ENCODE measurements around the gene S100A2.

S100A2 gene

DNA sequence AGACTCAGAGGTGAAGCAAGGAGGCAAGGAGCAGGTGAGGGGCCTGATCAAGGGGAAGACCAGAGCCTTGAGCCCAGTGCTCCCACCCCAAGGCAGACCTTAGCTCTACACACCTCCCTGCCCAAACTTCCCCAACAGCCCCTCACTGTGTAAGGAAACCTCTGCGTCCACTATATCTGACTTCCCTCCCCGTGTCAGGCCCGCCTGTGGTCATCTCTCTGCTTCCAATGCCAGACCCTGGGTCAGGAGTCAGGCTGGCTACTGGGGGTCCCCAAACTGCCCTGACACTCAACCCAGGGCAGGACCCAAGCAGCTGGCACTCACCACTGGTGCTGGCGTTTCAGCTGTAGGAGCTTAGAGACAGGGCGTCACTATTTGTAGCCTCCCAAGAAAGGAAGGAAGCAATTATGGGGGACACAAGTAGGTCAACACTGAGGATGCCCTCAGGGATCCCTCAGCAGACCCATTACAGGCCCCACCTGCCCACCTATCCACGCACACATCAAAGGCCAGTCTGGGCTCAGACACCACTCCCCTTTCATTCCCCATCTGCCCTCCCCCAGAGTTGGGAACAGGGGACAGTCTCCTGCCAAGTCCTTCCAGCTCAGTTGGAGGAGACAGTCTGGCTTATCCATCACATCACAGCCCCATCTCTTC is 15.8 kb downstream of the S100A2 start:
- intact Hi-C loops (cut with DNase I): no loop called here
- no peak for DNase-seq

DNA sequence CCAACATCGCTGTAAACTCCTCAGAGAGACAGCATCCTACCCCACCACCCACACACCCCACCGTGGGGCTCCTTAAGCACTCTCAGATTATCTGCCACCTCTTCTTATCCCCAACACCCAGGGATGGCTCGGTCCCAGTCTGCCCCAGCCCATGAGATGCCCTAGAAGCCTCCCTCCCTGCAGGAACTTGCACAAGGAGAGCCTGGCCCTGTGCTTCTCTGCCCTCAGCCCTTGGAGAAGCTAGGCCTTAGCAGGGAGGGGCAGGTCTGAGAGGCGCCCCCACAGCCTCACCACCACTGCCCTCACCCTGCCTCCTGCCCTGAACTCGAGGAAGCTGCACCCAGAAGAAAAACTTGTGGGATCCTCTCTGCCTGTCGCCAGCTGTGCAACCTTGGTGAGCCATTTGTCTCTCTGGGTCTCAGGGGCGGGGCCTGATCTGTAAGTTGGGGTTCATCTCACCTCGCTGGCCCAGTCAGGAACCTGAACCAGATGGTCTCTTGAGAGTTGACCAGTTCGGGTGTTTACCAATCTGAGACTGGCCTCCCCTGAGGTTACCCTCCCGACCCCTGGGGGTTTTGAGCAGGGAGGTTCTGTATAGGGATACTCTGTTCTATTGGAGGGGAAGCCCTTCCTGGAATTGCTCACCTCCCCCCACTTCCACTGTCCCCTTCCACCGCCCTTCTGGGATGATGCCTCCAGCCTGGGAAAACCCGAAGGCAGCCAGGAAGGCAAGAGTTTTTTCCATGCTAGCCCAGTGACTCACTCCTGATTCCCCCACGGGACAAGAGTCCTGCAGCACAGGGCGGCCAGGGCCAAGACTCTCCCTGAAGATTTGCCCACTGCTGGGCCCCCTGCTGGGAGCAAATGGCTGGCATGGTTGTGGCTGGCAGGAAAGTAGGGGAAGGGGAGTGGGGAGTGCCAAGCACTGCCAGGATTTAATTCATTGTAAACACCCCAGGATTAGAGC is 16.6 kb downstream of the S100A2 start, which contains the start of gene S100A3:
Gene S100A3, minus strand, starts transcription at position 537 of the 967 bp plus-strand sequence. CDS start 773 bp downstream, outside the sequence.
- intact Hi-C loops (cut with DNase I): no loop called here
- peak in 4 of 42 donors; percentile 53 to 74 (median 65) for DNase-seq

DNA sequence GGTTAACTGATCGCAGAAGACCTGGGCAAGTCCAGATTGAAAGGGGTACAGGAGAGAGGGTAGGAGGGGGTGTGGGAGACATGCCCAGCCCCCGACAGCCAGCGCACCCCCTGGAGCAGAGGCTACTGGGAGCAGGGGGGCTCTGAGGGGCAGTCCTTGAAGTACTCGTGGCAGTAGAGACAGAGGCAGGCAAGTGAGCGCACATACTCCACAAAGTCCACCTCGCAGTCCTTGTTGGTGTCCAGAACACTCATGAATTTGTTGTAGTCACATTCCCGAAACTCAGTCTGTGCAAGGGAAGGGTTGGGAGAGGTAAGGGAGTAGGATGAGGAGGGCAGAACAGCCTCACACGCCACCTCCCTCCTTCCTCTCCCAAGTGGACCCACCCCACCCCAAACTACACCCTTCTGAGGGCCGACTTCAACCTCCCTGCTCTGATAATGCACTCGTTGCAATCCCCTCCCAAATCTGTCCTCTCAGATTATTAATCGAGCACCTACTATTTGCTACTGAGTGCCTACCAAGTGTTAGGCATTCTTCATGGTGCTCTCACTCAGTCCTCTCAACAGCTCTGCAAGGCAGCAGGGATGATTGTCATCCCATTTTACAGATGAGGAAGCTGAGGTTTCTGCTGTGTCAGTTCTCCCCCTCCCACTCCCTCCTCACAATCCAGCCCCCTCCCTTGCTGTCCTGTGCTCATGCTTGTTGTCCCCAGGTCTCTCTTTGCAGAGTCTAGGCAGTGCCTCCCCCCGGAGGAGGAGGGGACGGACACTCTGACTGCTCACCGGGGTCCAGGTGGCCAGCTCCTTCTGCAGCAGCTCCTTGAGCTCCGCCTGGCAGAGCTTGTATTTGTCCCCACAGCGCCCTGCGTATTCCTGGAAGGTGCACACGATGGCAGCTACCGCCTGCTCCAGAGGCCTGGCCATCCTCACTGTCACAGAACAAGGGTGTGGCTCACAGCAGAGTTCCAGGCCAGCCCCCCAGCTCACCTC is 17.8 kb downstream of the S100A2 start:
- no peak for DNase-seq
- intact Hi-C loops (cut with DNase I): no loop called here

DNA sequence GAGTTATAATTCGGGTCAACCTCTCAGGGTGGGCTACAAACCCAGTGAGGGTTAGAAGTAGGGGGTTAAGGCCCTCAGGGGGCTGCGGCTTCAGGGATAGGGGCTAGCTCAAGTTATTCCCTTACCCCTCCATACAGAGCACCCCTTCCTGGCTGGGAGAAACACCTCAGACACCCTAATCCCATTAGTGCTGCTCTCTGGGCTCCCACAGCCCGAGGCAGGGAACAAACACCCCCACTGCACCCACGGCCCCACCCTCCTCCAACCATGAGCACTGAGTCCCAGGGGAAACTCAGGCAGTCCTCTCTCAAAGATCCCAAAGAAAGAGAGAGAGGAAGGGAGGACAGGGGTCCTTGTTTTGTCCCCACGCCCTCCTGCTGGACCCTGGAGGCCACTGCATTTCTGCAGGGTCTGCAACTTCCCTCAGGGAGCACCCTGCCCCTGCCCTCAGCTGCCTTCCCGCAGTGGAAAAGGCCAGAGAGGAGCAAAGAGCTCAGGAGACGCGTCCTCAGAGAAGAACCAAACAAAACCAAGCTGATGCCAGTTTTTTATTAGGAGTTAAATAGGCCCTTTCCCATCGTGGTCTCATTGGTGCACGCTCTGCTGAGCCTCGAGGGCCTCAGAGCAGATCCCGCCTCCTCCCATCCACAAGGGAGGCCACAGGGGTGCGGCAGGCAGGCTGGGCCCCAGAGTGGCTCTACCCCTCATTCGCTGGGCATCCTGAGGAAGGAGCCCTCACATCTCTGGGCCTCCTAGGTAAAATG is 18.7 kb downstream of the S100A2 start:
- intact Hi-C loops (cut with DNase I): no loop called here

DNA sequence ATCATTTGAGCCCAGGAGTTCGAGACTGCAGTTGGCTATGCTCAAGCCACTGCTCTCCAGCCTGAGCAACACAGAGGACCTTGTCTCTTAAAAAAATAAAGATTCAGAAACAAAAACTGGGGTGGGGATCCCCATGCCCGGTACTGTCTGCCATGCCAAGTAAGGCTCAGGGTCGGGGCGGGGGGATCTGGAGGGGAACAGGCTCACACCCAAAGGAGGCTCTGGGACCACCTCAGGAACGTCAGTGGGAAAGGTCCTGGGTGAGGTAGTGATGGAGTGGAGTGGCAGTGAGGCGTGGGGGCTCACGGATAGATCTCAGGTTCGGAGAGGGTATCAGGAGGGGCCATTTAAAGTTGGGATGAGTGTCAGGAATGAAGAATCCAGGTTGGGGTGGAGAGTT is 19.3 kb downstream of the S100A2 start:
- intact Hi-C loops (cut with DNase I): no loop called here
- DNase-seq: no peak

More for the DNA sequence above, 18.7 kb downstream of the S100A2 start:
- DNase-seq: no peak

DNA sequence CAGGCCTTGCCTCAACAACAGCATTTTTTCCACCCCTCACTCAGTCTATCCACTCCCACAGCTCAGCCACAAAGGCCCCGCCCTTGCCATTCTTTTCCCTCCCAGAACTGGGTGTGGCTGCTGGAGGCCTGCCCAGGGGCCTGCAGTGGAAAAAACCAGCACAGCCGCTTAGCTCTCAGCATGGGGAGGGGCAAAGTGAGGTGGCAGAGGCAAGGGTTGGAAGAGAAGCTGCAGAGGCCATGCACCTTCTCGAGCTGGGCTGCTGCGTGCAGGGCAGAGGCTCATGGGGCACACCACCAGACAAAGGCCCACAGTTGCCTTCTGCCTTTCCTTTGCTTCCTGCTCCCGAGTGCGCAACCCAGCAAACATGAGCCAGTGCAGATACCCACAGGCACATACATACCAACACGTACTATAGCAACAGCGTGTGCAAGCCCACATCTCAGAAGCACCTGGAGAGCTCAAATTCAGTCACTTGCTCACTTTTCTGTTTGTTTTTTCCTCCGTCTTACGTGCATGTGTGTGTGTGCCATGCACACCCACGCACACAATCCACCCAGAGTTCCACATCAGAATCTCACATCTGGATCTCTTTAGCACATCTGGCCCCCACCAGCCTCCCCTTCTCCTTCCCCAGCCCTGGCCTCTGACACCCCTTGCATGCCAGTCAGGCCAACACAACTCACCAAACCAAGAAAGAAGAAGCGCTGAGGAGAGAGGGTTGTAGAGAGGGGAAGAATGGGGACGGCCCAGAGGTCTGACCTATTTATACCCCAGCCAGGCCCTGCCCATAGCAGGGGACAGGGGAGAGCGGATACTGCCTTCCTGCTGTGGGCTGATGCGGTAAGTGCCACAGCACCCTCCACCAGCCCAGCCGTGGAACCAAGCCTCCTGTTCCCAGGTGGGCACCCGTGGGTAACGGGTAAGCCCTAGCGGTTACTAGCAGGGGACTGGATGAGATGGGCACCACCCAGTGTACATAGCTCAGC is 20.3 kb downstream of the S100A2 start, which contains the start of gene S100A4:
Gene S100A4, minus strand, starts transcription at position 740 of the 989 bp plus-strand sequence. CDS start 1,012 bp downstream, outside the sequence.
- peak in 40 of 42 donors; percentile 22 to 85 (median 61) for DNase-seq
- intact Hi-C loops (cut with DNase I): no loop called here

DNA sequence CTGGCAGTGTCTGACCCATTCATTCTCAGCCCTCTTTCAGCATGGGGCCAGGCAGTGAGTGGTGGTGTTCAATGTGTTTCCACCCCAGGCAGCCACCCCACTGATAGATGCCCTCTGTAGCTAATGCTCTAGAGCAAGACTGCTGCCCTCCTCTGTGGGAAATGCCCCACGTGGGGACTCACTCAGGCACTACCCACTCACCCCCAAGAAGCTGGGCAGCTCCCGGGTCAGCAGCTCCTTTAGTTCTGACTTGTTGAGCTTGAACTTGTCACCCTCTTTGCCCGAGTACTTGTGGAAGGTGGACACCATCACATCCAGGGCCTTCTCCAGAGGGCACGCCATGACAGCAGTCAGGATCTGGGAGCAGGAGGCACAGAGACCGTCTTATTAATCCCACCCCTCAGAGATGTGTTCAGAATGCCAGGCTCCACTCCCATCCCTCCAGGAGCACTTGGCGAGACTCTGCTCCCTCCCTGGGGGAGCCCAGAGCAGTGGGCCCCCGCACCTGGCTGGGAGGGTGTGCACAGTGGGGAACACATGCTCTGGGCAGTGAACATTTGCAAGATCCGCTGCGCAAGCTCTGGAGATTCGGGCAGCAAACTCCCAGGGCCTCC is 21.1 kb downstream of the S100A2 start:
- intact Hi-C loops (cut with DNase I): no loop called here

DNA sequence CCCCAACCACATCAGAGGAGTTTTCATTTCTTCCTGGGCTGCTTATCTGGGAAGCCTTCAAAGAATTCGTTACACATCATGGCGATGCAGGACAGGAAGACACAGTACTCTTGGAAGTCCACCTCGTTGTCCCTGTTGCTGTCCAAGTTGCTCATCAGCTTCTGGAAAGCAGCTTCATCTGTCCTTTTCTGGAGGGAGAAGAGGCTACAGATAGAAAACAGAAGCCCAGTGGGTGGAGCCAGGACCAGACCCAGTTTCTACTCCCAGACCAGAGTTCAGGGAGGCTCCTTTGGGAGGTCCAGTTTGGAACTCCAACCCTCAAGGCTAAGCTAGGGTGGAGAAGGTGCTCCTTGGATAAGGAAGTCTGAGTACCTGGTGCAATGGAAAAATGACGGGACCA is 21.9 kb downstream of the S100A2 start:
- DNase-seq: no peak
- intact Hi-C loops (cut with DNase I): no loop called here

More for the DNA sequence above, 21.1 kb downstream of the S100A2 start:
- DNase-seq: no peak

DNA sequence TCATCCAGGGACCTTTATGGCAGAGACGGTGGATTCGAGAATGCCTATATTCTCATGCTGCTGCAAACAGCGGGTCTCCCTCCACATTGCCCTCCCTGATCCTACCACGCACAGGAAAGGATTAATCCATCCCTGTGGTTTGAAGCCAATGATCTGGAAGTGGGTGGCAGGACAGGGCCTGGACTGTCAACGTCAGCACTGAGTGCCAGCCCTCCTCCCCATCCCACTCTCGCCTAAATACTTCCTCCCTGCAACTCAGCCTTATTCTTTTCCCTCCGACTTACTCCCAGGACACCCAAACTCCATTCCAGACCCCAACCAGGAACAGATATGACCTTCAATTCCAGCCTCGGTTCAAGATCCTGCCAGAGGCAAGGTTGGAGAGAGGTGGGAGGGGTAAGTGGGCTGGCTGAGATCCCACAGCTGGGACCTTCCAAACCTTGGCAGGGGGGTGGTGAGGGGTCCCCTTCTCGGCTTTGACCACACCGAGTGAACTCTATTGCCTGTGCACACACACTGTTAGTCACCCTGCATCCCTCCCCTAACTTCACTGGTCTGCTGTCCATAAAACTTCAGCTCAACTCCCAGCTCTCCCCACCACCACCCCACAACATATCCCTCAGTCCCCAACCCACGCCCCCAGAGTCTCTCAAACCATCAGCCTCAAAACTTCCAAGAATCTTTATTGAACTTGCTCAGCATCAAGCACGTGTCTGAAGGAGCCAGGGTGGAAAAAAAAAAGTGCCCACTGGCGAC is 22.5 kb downstream of the S100A2 start:
- no peak for DNase-seq

DNA sequence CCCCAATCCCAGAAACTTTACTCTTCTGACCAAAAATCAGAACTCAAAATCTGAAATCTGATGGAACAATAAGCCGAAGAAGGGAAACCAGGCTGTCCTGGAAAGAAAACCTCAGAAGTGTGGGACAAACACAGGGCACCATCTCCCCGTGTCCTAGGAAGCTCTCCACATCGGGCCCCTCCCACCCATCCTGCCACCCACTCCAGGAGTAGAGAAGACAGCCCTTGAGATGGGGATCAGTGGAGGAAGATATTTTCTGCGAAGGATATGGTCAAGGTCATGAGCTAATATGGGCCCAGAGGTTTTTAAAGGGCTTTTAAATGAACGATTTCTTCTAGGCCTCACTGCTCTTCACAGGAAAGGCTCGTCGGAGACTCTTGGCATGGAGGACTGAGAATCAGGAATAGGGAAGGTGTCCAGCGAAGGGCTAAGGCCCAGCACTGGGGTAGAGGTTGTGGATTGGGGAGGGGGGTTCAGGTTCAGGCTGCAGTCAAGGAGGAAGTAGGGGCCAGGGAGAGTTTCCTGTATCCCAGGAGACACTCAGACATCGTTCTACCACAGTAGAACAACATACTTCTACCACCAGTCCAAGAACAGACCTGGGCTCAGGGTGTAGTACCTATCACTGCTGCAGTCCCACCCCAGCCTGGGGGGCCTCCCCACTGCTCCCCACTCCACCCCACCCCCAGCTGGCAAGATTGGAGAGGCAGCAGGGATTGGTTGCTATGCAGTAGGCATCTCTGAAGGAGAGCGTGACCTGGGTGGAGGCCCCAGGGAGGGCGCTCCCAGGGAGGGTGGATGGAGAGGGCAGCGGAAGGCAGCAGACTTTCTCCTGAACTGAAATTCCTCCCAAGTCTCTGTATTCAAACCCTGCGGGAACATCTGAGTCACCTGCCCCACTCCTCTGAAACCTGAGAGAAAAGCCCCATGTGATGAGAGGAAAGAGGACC is 23.7 kb downstream of the S100A2 start:
- DNase-seq: no peak
- intact Hi-C loops (cut with DNase I): no loop called here

More for the DNA sequence above, 22.5 kb downstream of the S100A2 start:
- intact Hi-C loops (cut with DNase I): no loop called here

DNA sequence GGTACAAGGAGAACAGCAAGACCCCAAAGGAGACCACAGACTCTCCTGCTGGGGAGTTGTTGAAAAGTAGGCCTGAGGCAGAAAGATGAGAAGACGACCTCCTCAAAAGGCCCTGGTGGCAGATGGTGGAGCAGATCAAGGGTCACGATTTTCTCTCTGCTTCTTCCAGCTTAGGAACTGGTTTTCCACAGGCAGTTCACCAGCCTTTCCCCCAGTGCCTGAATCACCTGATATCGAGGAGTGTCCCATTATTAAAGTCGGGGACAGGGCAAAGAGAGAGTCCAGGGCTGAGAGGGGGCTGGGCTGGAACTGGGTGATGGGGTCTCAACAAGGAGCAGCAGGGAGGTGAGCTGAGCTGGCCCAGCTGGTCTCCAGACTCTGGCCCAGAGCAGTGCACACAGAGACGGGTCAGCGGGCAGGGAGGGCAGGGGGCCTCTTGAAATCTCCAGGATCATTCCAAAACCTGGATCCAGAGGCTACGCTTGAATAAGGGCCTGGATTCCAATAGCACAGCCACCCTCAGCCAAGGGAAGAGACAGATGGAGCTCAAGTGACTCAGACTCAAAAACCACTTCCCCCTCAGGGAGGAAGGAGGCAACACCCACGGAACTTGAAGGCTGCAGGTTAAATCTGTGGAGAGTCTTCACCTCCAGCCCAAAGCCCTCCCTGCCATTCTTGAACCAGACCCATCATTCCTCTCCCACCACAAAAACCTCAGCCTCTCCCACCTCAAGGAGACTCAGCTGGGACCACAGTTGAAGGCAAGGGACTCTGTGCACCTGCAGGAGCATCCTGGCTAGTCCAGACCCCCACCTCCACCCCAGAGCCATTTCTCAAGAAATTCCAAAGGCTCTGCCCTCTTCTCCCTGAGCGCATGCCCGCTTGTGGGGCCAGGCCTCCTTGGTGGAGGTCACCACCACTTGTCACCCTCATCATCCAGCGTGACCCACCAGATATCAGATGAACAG is 25.0 kb downstream of the S100A2 start, which contains the start of gene S100A5:
Gene S100A5, minus strand, starts transcription at position 541 of the 968 bp plus-strand sequence. CDS start 743 bp downstream, outside the sequence.
- DNase-seq: peak in 2 of 42 donors; percentile 39 to 48
- intact Hi-C loops (cut with DNase I): no loop called here

DNA sequence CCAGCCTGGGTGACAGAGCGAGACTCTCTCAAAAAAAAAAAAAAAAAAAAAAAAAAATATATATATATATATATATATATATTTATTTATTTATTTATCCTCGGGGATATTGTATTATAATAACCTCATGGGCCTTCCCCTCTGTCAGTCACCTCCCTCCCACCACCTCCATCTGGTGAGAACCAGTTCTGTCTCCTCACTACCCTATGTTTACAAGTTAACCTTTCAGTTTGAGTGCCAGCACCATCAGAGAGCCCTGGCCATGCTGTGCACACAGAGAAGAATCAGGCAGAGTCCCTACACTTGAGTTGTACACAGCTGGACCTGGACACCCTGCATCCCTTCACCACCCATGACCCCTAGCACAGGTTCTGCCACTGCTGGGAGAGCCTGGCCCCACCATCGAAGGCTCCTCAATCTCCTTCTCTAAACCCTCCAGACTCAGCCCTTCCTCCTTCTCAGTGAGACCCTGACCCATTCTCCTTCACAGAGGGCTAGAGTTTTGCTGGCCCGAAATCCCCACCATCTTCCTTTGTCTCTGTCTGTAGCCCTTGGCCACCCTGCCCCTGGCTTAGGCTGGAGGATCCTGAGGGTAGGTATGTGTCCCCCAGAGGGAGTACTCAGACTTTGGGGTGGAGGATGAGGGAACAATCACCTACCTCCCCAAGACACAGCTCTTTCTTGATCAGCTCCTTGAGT is 26.1 kb downstream of the S100A2 start:
- intact Hi-C loops (cut with DNase I): no loop called here
- no peak for DNase-seq

All from head of caudate nucleus (tissue), 42 donors.